ENCODE results near the gene PNMA8A. TPM values are rescaled to one million over a fixed set of nuclear protein-coding genes. Genes with fewer than 3 reads are reported as not detected.

The PNMA8A gene
- total RNA-seq, 4 donors from 2014 or later: 1.4 to 5.3 (median 2.5) TPM

GRCh38 chr19:46486358-46486757, 15.0 kb upstream of the PNMA8A start:
- intact Hi-C loops (cut with DNase I): loop anchor here (2.0 to 5.0 kb wide), 2 partner anchors 90 to 204 kb away; no protein-coding TSS in a partner anchor
- Histone ChIP-seq H3K27ac (replicated peaks in 1 of 4) (no peak overlapping the region), H3K36me3 (no peaks in the 10 kb centered on the region), H3K4me3 (no peak overlapping the region), H3K27me3 (peaks cover 0 to 62% (median 21%) of the 10 kb centered on the region in 4 donors), H3K4me1 (peaks cover 20 to 37% (median 31%) of the 10 kb centered on the region in 4 donors), H3K9me3 (no peaks in the 10 kb centered on the region)
- no peak for DNase-seq (ENCODE audit: extremely low spot score)
- TF ChIP-seq POLR2A (IDR thresholded peaks at IDR 0.05; ENCODE audit: low read depth) (no peak), CTCF (IDR thresholded peaks at IDR 0.05) (no peak), POLR2AphosphoS5 (IDR thresholded peaks at IDR 0.05) (no peak), EP300 (IDR thresholded peaks at IDR 0.05) (no peak)
- WGBS: 84% methylated on average over 2 of the region's 3 CpGs

- H3K9me3 ChIP-seq: no peaks in the 10 kb centered on the region
- WGBS: 74% methylated on average over 4 of the region's 4 CpGs
- no peak for TF ChIP-seq POLR2AphosphoS5 (IDR thresholded peaks at IDR 0.05)
- TF ChIP-seq EP300 (IDR thresholded peaks at IDR 0.05): no peak
- no peak for TF ChIP-seq POLR2A (IDR thresholded peaks at IDR 0.05; ENCODE audit: low read depth)
- no peak for TF ChIP-seq CTCF (IDR thresholded peaks at IDR 0.05)
These were observed 13.3 kb upstream of the PNMA8A start for GRCh38 chr19:46484656-46485055.

GRCh38 chr19:46482631-46483030, 11.3 kb upstream of the PNMA8A start:
- no peak overlapping the region for H3K27ac ChIP-seq (replicated peaks in 1 of 4)
- H3K4me3 ChIP-seq: no peak overlapping the region
- H3K4me1 ChIP-seq: peaks cover 6 to 25% (median 24%) of the 10 kb centered on the region in 4 donors
- WGBS: 58% methylated on average over 3 of the region's 3 CpGs
- intact Hi-C loops (cut with DNase I): no loop called here
- H3K27me3 ChIP-seq: peaks cover 0 to 33% (median 0%) of the 10 kb centered on the region in 4 donors
- H3K9me3 ChIP-seq: no peaks in the 10 kb centered on the region
- no peak for DNase-seq (ENCODE audit: extremely low spot score)
- no peaks in the 10 kb centered on the region for H3K36me3 ChIP-seq
- TF ChIP-seq EP300 (IDR thresholded peaks at IDR 0.05): no peak
- no peak for TF ChIP-seq CTCF (IDR thresholded peaks at IDR 0.05)
- no peak for TF ChIP-seq POLR2A (IDR thresholded peaks at IDR 0.05; ENCODE audit: low read depth)
- no peak for TF ChIP-seq POLR2AphosphoS5 (IDR thresholded peaks at IDR 0.05)

More at GRCh38 chr19:46484656-46485055, 13.3 kb upstream of the PNMA8A start:
- Histone ChIP-seq H3K4me3 (no peak overlapping the region), H3K27ac (replicated peaks in 1 of 4) (no peak overlapping the region), H3K36me3 (no peaks in the 10 kb centered on the region), H3K27me3 (peaks cover 0 to 53% (median 13%) of the 10 kb centered on the region in 4 donors), H3K4me1 (peaks cover 15 to 43% (median 40%) of the 10 kb centered on the region in 4 donors)
- intact Hi-C loops (cut with DNase I): loop anchor here (5.0 kb wide), 1 partner anchor 202 kb away; no protein-coding TSS in a partner anchor
- no peak for DNase-seq (ENCODE audit: extremely low spot score)

GRCh38 chr19:46481947-46482346, 10.6 kb upstream of the PNMA8A start:
- Histone ChIP-seq H3K36me3 (no peaks in the 10 kb centered on the region), H3K4me1 (peaks cover 0 to 19% (median 17%) of the 10 kb centered on the region in 4 donors), H3K27me3 (peaks cover 0 to 29% (median 0%) of the 10 kb centered on the region in 4 donors), H3K9me3 (no peaks in the 10 kb centered on the region), H3K27ac (replicated peaks in 1 of 4) (peak overlapping the region; percentile 39 to 74 (median 63)), H3K4me3 (no peak overlapping the region)
- intact Hi-C loops (cut with DNase I): no loop called here
- 52% methylated on average over 5 of the region's 5 CpGs for WGBS
- no peak for DNase-seq (ENCODE audit: extremely low spot score)
- TF ChIP-seq EP300 (IDR thresholded peaks at IDR 0.05) (no peak), CTCF (IDR thresholded peaks at IDR 0.05) (no peak), POLR2AphosphoS5 (IDR thresholded peaks at IDR 0.05) (no peak), POLR2A (IDR thresholded peaks at IDR 0.05; ENCODE audit: low read depth) (no peak)

All from esophagus muscularis mucosa (tissue), 4 donors.